Measurements from ENCODE around the gene ETDC. TPM values are rescaled to one million over a fixed set of nuclear protein-coding genes. Genes with fewer than 3 reads are reported as not detected.

ETDC gene
- total and polyA plus RNA-seq, 3 donors from 2014 or later, result not detected

GRCh38 chrX:135345107-135345589, 35.9 kb downstream of the ETDC start:
- H3K27me3 ChIP-seq, result no peaks in the 10 kb centered on the region
- no peaks in the 10 kb centered on the region for H3K9me3 ChIP-seq
- TF ChIP-seq POLR2A (IDR thresholded peaks at IDR 0.05) (no peak), CTCF (IDR thresholded peaks at IDR 0.05) (no peak)
- intact Hi-C loops (cut with DNase I; ENCODE audit: low total_unique reads), result no loop called here
- WGBS, 2 donors, result 0 to 1% methylated on average over 2 to 18 of the region's 18 CpGs
- H3K4me3 ChIP-seq, result peak overlapping the region; percentile 66 to 82
- peak overlapping the region; percentile 91 to 94 for H3K27ac ChIP-seq
- no peaks in the 10 kb centered on the region for H3K36me3 ChIP-seq (ENCODE audit: low read depth, missing control alignments)
- peak; percentile 54 for DNase-seq
- no peaks in the 10 kb centered on the region for H3K4me1 ChIP-seq

DNA sequence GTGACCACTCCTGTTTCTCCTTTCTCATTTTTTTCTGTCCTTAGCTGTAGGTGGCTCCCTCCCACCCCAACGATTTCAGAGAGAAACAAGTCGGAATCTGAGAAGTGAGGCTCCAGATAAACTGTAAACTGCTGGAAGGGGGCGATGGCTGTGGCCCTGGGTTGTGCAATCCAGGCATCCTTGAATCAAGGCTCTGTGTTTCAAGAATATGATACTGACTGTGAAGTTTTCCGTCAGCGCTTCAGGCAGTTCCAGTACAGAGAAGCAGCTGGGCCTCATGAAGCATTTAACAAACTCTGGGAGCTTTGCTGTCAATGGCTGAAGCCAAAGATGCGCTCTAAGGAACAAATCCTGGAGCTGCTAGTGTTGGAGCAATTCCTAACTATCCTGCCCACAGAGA, 37.7 kb downstream of the ETDC start:
- H3K4me1 ChIP-seq, result no peaks in the 10 kb centered on the region
- H3K27ac ChIP-seq, result no peak overlapping the region
- no peaks in the 10 kb centered on the region for H3K9me3 ChIP-seq
- DNase-seq, result no peak
- no peaks in the 10 kb centered on the region for H3K36me3 ChIP-seq (ENCODE audit: low read depth, missing control alignments)
- intact Hi-C loops (cut with DNase I; ENCODE audit: low total_unique reads), result no loop called here
- H3K27me3 ChIP-seq, result no peaks in the 10 kb centered on the region
- no peak overlapping the region for H3K4me3 ChIP-seq
- TF ChIP-seq POLR2A (IDR thresholded peaks at IDR 0.05) (no peak), CTCF (IDR thresholded peaks at IDR 0.05) (no peak)
- 82 to 84% methylated on average over 6 of the region's 6 CpGs for WGBS, 2 donors

- intact Hi-C loops (cut with DNase I; ENCODE audit: low total_unique reads), result no loop called here
- TF ChIP-seq POLR2A (IDR thresholded peaks at IDR 0.05) (no peak), CTCF (IDR thresholded peaks at IDR 0.05) (no peak)
- Histone ChIP-seq H3K4me1 (no peaks in the 10 kb centered on the region), H3K27ac (no peak overlapping the region), H3K27me3 (no peaks in the 10 kb centered on the region), H3K36me3 (ENCODE audit: low read depth, missing control alignments) (no peaks in the 10 kb centered on the region), H3K4me3 (no peak overlapping the region), H3K9me3 (no peaks in the 10 kb centered on the region)
- DNase-seq, result no peak
These were observed 38.2 kb downstream of the ETDC start for GRCh38 chrX:135347381-135348016.

DNA sequence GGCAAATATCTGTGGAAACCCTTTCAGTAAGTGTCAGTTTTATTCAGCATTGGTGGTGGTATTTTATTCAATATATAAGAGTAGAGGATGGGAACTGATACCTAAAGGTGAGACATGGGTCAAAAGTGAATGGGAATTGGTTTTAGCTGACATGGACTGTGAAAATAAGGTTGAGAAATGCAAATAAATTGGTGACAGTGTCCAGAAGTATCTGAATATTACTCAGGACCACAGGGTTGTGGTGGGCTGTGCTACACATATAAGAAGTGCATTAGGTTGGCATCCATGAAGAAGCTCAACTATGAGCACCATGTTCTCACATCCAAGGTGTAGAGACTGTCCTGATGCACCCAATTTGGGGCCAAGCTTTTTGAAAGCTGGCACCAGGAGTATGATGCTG, 45.0 kb downstream of the ETDC start:
- Histone ChIP-seq H3K36me3 (ENCODE audit: low read depth, missing control alignments) (no peaks in the 10 kb centered on the region), H3K4me1 (no peaks in the 10 kb centered on the region), H3K9me3 (no peaks in the 10 kb centered on the region), H3K27ac (no peak overlapping the region), H3K27me3 (no peaks in the 10 kb centered on the region), H3K4me3 (no peak overlapping the region)
- no peak for DNase-seq
- no peak for TF ChIP-seq CTCF (IDR thresholded peaks at IDR 0.05)
- TF ChIP-seq POLR2A (IDR thresholded peaks at IDR 0.05), result no peak
- intact Hi-C loops (cut with DNase I; ENCODE audit: low total_unique reads), result no loop called here

Other genes with a start within 250 kb of the ETDC start
- gene SMIM10L2B, start 210.8 kb upstream of the ETDC start, total RNA-seq, result 10 to 100 TPM; 19.8 to 20.2 TPM
- gene SMIM10L2B, start 210.8 kb upstream of the ETDC start, polyA plus RNA-seq (ENCODE audit: insufficient read depth, low read depth, low replicate concordance), result 14.7 TPM
- 1 to 10 TPM; 2.0 to 2.7 TPM for gene ETDB, start 189.0 kb upstream of the ETDC start, total RNA-seq
- gene ETDB, start 189.0 kb upstream of the ETDC start, polyA plus RNA-seq (ENCODE audit: insufficient read depth, low read depth, low replicate concordance), result 17.4 TPM
- gene CT55, start 138.1 kb upstream of the ETDC start, total RNA-seq, result 1 to 10 TPM; 4.4 to 5.9 TPM
- gene CT55, start 138.1 kb upstream of the ETDC start, polyA plus RNA-seq (ENCODE audit: insufficient read depth, low read depth, low replicate concordance), result 4.5 TPM
- 1 to 10 TPM in 1 of 2 donors, not detected in 1; 1.5 TPM for gene ETDA, start 57.4 kb upstream of the ETDC start, total RNA-seq
- 15.2 TPM for gene ETDA, start 57.4 kb upstream of the ETDC start, polyA plus RNA-seq (ENCODE audit: insufficient read depth, low read depth, low replicate concordance)
- gene ZNF75D, start 34.6 kb downstream of the ETDC start, total RNA-seq, result 1 to 10 TPM; 8.0 to 8.3 TPM
- 8.8 TPM for gene ZNF75D, start 34.6 kb downstream of the ETDC start, polyA plus RNA-seq (ENCODE audit: insufficient read depth, low read depth, low replicate concordance)
- gene ZNF449, start 35.3 kb downstream of the ETDC start, total RNA-seq, result 10 to 100 TPM in 1 of 2 donors, 1 to 10 TPM in 1; 9.1 to 11.0 TPM
- gene ZNF449, start 35.3 kb downstream of the ETDC start, polyA plus RNA-seq (ENCODE audit: insufficient read depth, low read depth, low replicate concordance), result 4.9 TPM
- 10 to 100 TPM; 20.5 to 28.0 TPM for gene SMIM10L2A, start 112.5 kb downstream of the ETDC start, total RNA-seq
- 15.0 TPM for gene SMIM10L2A, start 112.5 kb downstream of the ETDC start, polyA plus RNA-seq (ENCODE audit: insufficient read depth, low read depth, low replicate concordance)
- gene INTS6L, start 211.2 kb downstream of the ETDC start, total RNA-seq, result 10 to 100 TPM; 41.3 to 47.6 TPM
- 15.0 TPM for gene INTS6L, start 211.2 kb downstream of the ETDC start, polyA plus RNA-seq (ENCODE audit: insufficient read depth, low read depth, low replicate concordance)